ENCODE data around the gene ADORA2A. TPM values are rescaled to one million over a fixed set of nuclear protein-coding genes. Genes with fewer than 3 reads are reported as not detected.

Gene ADORA2A
- 0.06 and 0.92 TPM in 2 replicates for total RNA-seq (2014; rRNA removed)
- polyA plus RNA-seq (2012) = 0.35 TPM

DNA sequence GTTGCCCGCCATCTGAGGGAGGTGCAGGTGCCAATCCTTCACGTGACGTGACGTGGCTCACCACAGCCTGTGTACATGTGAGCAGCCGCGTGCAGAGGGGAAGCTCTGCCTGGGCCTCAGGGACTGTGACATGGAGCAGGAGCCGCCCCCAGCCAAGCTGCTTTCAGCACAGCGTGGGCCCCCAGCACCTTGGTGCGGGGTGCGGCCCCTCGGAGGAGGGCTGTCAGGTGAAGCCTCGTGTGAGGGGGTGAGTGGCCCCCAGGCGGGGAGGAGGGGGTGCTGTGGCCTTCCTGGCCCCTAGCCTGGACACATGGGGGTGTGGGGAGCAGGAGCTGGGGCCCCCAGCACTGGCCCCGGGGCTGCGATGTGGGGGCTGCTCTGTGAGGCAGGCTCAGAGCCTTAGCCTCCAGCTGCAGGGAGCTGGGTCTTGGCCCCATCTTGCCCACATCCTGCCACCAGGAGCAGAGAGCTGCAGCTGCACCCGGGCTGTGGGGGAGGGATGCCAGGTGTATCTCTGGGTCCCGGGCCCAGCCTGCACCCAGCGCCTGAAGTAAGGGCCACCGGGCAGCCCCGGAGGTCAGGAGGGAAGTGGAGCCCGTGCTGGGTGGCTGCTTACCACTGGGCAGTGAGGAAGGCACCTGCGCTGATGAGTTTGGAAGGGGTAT lies at the start of gene ADORA2A:
TSS of gene ADORA2A (plus strand) at position 100 of the 665 bp plus-strand sequence. CDS start 5,806 bp downstream, outside the sequence.
- DNase-seq (ENCODE audit: low read depth) = no peak

DNA sequence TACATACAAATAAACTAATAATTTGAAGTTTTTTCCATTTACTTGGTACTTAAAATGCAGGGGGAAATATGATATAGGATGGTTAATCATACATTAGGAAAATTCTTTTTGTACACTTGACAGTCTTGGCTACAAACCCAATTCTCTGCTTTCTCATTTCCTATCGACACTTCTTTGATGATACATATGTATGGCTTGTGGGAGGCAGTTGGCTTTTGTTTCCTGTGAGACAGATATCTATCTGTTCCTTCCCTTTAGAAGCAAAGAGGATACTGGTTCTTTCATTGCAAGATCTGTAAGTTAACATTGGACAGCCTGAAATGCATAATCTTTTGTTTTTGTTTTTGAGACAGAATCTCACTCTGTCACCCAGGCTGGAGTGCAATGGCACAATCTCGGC lies 47.9 kb upstream of the ADORA2A start:
- no peak for DNase-seq (ENCODE audit: low read depth)

DNA sequence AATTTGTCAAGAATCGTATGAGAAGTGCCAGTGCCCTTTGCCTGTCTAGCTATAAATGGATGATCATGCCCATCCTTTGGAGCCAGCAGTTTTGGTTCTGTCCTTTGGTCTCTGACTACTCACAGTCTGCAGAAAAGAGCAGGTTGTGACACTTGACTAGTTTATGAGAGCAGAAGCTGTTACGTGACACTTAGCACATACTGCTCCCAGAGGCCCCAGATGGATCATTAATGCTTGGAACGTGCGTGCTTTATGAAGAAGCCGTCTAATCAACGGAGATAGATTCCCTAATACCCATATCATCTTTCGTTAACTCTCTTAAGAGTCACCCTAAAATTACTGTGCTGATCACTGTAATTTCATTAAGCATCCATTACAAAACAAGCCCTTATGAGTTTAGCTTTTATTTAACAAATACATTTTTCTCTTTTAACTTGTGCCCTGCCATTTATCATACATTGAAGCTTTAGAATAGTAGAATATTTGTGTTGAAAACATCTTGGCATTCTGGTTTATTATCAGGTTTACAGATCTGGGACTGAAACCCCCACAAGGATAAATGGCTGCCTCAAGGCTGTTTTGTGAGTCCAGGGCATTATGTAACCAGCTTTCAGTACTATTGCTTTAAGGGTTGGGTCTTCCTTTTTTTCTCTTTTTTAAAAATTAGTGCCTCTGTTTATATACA lies 47.0 kb upstream of the ADORA2A start:
- DNase-seq (ENCODE audit: low read depth) = no peak

DNA sequence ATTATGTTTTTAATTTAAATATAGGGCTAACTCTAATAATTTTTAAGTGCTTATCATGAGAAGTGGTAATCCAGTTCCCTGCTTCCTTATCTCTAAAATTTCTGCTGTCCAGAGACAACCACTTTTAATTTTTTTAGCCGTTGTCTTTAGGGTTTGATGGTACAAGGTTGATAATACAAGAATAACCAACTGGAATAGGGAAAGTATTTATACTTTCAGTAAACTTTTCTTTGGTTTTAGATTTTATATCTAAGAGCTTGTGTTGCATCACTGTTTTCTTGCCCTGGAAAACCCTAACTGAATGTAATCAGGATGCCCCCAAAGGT lies 46.5 kb upstream of the ADORA2A start:
- no peak for DNase-seq (ENCODE audit: low read depth)

DNA sequence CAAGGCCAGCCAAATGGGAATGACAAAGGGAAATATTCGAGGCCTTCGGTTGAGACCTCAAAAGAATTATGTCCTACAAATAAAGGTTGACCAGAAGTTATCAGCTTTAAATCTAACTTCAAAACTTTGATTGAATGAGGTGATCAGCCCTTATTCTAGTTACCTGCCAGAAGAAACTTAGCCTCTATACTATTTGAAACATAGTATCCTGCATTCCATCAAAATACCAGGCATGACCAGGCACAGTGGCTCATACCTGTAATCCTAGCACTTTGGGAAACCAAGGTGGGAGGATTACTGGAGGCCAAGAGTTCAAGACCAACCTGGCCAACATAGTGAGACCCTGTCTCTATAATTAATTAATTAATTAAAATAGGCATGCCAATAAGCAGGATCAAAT lies 44.3 kb upstream of the ADORA2A start:
- DNase-seq (ENCODE audit: low read depth) = no peak

DNA sequence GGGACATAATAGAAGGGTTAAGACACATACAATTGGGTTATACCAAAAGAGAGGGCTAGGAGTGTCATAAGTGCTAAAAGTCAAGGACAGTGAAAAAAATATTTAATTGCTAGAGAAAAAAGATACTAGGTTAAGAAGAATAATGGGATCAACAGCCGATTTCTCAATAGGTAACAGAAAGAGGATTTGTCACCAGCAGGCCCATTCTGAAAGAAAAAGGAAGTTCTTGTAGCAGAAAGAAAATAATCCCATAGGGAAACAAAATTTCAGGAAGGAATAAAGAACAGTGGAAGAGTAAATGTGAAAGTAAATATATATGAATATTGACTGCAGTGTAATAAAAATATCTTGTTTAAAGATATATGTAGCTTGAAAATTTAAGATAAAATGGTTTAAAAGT lies 43.3 kb upstream of the ADORA2A start:
- DNase-seq (ENCODE audit: low read depth) = no peak

DNA sequence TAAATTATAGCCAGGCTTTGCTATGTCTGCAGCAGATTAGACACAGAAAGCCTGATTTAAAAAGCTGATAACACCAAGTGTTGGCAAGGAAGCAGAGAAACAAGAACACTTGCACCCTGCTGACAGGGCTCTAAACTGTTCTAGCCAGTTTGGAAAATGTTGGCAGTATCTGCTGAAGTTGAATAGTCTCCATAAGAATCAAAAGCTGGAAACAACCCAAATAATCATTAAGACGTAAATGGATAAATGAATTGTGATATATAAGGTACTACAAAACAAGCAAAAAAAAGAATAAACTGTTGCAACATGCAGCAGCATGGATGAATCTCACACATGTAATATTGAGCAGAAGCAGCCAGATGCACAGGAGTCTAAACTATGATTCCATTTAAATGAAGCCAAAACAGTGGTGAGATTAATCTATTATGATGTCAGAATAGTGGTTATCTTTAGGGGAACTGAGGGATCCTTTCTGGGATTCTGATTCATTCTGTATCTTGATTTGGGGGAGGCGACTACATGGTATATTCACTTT lies 40.4 kb upstream of the ADORA2A start:
- no peak for DNase-seq (ENCODE audit: low read depth)

DNA sequence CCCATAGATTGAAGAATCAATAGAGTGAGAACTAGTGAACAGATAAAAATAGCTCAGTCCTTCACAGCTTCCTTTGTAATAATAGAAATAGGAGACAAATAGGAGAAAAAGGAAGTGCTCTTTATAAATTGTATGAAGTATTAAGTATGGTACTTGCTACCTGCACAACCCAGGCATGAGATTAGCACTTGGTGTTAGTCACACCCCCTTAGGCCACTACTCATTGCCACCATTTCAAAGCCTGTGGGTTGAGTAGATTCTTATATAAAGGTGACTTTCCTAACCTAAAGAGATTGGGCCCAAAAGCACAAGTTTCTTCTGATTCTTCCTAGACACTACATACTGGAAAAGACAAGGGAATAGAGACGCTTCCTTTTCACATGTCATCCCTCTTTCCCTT lies 37.7 kb upstream of the ADORA2A start:
- no peak for DNase-seq (ENCODE audit: low read depth)

DNA sequence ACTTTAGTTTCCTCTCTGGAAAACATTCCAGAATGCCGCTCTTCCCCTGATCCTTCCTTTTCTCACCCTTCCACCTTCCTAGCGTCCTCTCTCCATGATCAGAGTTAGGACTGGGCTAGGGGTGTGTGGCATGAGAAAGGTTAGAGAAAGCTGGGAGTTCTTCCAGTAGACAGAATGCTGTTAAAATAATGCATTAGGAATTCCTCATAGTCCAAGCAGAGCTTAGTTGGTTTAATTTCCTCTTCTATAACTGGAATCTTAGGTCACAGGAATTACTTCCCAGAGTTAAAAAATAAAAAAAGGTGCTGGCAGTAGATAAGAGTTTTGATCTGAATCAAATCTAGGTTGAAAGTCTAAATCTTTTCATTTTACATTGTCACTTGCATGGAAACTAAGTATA lies 37.2 kb upstream of the ADORA2A start:
- DNase-seq (ENCODE audit: low read depth) = no peak

DNA sequence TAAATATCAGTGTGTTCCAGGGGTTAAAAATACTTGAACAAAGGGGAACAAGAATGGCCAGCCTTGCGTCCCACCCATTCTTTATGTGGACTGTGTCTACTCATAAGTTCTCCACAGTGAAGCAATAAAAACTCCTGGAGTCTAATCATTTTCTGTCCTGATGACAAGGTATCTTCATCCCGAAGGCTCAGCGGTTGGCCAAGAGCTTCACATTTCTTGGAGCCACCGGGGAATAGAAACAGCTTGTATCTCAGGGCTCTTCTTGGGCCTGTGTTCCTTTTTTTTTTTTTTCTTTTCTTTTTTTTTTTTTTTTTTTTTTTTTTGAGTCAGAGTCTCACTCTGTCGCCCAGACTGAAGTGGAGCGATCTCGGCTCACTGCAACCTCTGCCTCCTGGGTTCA lies 36.8 kb upstream of the ADORA2A start:
- DNase-seq (ENCODE audit: low read depth) = no peak

DNA sequence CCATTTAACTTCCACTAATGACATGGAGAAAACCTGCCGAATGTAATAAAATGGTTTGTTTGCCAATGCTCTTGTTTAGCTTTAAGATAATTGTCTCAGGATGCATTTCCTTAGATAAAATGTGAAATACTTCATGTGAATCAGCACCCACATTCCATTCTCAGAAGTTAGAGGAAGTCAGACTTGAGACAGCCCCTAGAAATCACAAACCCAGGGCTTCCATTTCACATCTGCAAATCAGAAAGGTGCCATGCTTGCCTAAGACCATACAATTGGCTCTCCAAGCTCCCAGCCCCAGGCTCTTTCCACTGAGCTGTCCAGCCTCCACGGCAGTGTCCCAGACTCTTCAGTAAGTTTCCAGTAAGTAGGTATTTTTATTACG lies 35.6 kb upstream of the ADORA2A start:
- DNase-seq (ENCODE audit: low read depth) = no peak

DNA sequence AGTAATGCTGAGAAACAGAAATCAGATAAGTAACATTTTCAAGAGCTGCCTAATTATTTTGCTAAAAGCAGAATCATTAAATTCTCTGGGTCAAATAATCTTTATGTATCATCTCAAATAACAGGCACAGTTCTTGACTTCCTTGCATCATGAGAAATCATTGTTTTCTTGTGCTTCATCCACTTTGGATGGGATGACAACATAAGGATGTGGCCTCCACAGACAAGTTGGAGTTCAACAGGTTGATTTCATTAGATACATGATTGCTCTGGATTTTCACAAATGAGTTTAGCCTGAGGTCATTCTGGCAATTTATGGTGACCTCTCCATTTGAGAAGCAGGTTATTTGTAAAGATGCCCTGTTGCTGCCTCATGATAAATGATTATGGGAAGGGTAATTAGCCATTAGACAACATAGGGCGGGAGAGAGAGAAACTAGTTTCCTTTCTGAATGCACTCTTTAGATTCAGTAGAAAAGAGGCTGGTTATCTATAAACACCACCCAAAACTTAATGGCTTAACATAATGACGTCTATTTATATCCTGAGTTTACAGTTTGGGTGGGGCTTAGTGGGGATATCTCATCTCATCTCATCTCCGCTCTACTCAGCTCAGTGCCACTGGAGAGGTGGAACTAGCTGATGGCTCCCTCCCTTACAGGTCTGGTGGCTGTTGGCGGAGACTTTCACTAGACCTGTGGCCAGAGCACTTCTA lies 35.0 kb upstream of the ADORA2A start:
- no peak for DNase-seq (ENCODE audit: low read depth)

DNA sequence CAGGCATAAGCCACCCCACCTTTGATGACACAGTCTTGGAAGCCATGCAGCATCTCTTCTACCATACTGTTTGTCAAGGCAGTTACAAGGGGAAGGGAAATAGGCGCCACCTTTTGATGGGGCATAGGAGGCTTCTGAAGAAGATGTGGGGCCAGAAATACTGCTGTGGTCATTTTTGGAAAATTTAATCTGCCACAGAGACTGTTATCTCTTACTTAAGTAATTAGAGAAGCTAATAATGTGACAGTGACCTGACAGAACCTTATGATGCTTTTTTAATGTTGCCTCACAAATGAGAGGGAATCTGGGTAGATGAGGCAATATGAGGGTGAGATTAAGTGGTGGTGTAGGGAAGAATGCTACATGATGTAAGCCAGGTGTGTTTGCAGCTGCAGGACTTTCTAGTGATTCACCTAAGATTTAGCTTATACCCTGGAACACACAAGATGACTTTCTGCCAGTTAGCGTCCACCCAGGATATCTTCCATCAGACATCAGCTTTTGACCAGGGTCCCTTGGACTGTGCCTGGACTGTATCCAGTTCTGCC lies 34.3 kb upstream of the ADORA2A start:
- DNase-seq (ENCODE audit: low read depth) = no peak

DNA sequence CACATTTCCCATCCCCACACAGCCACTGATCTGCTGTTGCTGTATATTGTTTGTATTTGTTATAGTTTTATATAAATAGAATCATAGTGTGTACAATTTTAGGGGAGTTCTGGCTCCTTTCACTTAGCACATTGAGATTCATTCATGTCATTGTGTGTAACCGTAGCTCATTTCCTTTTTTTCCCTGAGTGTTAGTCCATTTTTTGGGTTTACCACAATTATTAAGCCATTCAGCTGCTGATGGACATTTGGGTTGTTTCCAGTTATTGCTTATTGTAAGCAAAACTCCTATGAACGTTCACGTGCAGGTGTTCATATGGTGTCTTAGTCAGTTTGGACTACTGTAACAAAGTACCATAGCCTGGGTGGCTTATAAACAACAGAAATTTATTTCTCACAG lies 33.6 kb upstream of the ADORA2A start:
- DNase-seq (ENCODE audit: low read depth) = no peak

DNA sequence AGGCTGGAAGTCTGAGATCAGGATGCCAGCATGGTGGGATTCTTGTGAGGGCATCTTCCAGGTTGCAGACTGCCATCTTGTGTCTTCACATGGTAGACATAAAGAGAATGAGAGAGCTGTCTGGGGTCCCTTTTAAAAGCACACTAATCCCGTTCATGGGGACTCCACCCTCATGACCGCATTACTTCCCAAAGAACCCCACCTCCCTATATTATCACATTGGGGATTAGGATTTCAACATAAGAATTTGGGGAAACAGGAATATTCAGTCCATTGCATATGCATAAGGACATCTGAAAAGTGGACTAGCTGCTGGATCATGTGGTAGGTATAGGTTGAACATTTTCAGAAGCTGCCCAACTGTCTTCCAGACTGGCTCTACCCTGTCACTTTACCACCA lies 33.1 kb upstream of the ADORA2A start:
- no peak for DNase-seq (ENCODE audit: low read depth)

DNA sequence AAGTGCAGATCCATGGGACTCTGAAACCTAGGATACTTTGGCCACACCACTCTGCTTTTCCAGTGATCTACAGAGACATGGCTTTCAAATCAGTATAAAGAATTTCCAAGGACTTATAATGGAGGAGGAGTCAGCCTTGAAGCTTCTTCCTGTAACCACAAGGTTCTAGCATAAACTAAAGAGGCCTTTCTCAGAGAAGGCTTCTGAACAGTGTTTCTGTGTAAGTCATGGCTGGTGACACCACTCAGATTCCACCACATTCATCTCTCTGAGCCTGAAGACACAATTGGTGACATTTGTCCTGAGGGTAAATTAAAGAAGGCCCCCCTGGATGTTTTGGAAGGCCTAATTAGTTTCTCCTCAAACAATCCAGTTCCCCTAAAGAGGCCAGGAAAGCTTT lies 29.0 kb upstream of the ADORA2A start:
- no peak for DNase-seq (ENCODE audit: low read depth)

DNA sequence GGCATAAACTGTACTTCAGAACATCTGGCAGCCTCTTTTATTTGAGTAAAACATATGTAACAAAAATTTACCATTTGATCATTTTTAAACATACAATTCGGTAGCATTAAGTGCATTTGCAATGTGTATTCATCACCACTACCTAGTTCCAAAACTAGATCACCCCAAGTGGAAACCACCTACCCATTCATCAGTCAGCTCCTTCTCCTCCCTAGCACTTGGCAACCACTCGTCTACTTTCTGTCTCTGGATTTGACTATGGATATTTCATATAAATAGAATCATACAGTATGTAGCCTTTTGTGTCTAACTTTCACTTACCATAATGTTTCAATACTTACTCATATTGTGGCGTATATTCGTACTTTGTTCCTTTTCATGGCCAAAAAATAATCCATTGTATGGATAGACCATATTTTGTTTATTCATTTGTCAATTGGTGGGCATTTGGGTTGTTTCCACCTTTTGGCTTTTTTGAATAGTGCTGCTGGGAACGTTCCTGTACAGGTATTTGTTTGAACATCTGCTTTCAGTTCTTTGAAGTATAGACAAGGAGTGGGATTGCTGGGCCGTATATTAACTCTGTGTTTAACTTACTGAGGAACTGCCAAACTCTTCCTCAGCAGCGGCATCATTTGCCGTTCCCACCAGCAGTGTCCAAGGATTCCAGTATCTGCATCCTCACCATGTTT lies 27.2 kb upstream of the ADORA2A start:
- no peak for DNase-seq (ENCODE audit: low read depth)

DNA sequence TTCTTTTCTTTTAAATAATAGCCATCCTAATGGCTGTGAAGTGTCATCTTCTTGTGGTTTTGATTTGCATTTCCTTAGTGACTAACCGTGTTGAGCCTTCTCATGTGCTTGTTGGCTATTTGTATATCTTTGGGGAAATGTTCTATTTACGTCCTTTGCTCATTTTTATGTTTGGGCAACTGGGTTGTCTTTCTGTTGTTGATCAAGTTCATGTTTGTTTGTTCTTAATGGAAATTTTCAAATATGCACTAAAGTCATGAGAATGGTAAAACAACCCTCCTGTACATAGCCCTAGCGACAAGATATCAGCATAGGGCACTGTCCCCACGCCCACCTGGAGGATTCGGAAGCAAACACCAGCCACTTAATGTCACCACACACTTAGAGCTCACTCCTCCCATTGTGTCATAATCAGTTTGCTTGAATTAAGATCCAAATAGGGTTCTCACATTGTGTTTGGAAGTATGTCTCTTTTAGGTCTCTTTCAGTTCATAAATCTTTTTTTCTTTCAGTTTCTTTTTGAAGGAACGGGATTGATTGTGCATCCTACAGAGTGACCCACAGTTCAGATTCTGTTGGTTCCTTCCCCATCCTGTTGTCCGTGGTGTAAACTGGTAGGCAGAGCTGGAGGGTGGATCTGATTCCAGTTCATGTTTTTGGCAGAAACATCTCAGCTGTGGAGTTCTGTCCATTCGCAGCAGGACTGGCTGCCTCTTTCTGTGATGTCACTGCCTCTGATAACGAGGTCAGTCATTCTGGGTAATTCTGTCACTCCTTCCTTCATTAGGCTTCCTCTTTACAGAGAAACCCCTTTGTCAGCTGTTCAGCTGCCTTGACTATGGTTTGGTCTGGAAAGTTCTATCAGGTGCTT lies 26.4 kb upstream of the ADORA2A start:
- DNase-seq (ENCODE audit: low read depth) = peak; percentile 52

DNA sequence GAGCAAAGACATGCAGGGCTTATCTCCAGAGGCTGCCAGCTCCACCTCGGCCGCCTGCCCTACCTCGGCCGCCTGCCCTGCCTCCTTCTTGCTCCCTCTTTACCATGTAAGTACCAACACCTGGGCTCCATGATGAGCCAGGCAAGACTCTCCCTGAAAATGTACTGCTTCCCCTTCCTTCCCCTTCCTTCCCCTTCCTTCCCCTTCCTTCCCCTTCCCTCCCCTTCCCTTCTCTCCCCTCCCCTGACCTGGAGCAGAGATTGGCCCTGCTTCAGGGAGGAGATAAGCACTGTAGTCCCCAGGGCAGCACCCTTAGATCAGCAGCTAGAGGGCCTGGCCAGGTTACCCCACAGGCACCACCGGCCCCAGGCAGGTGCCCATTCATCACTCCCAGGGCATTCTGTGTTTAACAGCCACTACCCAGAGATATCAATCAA lies 25.4 kb upstream of the ADORA2A start:
- DNase-seq (ENCODE audit: low read depth) = no peak

DNA sequence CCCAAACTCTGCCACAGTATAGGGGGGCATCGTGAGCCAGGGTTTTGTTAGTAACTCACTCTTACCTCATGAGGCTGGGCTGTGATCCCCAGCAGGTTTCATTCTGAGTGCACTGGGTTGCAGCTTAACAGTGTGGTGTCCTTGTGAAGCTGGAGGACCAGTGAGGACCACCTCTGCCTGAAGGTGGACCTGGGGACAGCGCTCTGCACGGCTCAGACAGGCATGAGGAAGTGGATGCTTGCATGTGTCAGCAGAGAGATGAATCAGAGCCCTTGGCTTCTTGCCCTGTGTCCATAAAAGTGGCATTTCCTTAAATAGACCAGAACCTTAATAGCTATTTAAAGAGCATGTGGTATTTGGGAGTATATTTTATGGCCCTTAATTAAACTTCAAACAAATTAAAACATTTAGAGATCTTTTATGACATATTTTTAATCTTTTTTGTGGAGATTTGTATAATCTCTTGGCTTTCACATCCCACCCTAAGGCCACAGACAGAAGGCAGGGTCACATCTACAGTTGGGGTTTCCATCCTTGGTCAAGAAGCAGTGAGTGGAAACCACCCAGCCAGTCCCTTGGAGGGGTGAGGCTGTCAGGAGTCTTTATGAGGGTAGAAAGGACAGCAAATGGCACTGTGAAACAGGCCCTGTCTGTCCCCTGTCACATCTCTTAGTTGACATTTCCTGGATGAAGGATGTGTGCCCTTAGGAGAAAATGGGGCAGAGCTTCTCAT lies 24.8 kb upstream of the ADORA2A start:
- peak; percentile 88 for DNase-seq (ENCODE audit: low read depth)
